ENCODE results near the gene HDGF. TPM values are rescaled to one million over a fixed set of nuclear protein-coding genes. Genes with fewer than 3 reads are reported as not detected.

Gene HDGF
- total and polyA plus RNA-seq, 9 of the 15 experiments (the other 6 are each of a cell fraction or from before 2014, with no cell fraction given): 38.8 to 601 (median 400) TPM

DNA sequence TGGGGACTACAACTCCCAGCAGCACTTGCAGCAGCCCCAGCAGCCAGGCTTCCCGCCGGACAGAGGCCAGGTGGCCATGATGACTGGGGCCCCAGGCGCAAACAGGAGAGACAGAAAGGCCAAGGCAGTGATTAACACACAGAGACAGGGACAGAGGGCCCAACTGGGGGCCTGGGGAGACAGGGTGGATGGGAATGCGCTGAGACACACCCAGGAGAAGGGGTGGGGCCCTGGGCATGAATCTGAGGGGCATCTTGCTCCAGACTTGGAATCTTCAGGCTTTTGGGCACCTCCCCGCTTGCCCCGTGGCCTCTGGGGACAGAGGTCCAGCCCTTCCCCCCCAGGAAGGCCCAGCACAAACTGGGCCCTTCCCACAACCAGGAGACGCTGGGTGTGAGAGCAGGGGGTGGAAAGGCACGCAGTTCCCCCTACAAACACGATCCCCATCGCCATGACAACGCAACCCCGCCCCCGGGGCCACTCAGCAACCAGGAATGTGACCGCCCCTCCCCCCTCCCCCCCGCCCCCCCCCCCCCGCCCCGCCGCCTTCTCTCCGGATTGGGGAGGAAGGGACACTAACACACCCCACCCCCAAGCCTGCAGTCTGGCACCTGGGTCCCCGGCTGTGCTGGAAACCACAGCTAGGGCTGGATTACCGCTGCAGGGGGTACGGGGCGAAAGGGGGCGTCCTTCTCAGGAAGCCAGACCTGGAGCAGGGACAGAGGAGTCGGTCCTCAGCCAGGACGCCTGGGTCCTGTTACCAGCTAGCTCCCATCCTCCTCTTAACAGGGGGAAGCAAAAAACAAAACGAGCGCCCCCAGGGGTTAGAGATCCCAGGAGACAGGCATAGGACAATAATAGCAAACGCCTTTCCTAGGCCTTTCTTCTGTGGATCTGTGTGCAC, 4.5 kb downstream of the HDGF start:
- Histone ChIP-seq H3K4me3 (peak overlapping the region; percentile 95), H2AFZ (ENCODE audit: low read depth, low read length) (no peak overlapping the region; the same call in 1 of the 2 replicates), H3K9me1 (ENCODE audit: control insufficient read depth, insufficient read depth, low read length) (no peaks in the 10 kb centered on the region), H3K9me3 (replicated peaks; ENCODE audit: control insufficient read depth, insufficient read depth, low read depth, low read length) (no peaks in the 10 kb centered on the region), H3K27me3 (ENCODE audit: control insufficient read depth in 2 of 2, insufficient read depth in 2 of 2, low read length in 2 of 2) (no peaks in the 10 kb centered on the region), H3K4me2 (ENCODE audit: insufficient read depth, low read length) (peak overlapping the region; percentile 97), H3K79me2 (ENCODE audit: control insufficient read depth, insufficient read depth, low read length) (peaks cover 81% of the 10 kb centered on the region), H3K36me3 (ENCODE audit: control insufficient read depth, insufficient read depth, low read length) (peaks cover 72% of the 10 kb centered on the region), H3K9ac (ENCODE audit: insufficient read depth in 1 of 2, low read depth in 2 of 2, low read length in 2 of 2) (peak overlapping the region; percentile 94 to 96), H4K20me1 (replicated peaks; ENCODE audit: control insufficient read depth, insufficient read depth, low read length) (peaks cover 26% of the 10 kb centered on the region), H3K4me1 (replicated peaks in 1 of 2; ENCODE audit: control insufficient read depth in 2 of 2, insufficient read depth in 2 of 2, low read length in 2 of 2) (peaks cover 39 to 50% of the 10 kb centered on the region in 2 experiments), H3K27ac (ENCODE audit: extremely low read depth, low read depth, low read length) (peak overlapping the region; percentile 97)
- FAIRE-seq: no peak
- ChIA-PET POLR2A (interaction anchor here (0.6 to 1.7 kb wide), 5 partner anchors 16 to 149 kb away, joined by 3 to 4 read pairs (median 3); partner anchors contain the start of gene PRCC), CTCF (ENCODE audit: low intra/inter-chr PET ratio) (no interaction called here)
- peak; percentile 85 to 92 (median 88) for DNase-seq (ENCODE audit: extremely low read depth in 1 of 4, low spot score in 3 of 4)
- in situ Hi-C loops (cut with MboI): loop anchor here (25.0 kb wide), 1 partner anchor 1435 kb away; the partner anchor contains the start of genes FDPS, PKLR and RUSC1
- intact Hi-C loops (cut with micrococcal nuclease): no loop called here
- no TSS peak for BruUV-seq (replicated peaks)
- 2% methylated on average over 17 of the region's 29 CpGs for WGBS (ENCODE audit: insufficient coverage, low coverage, missing lambda C conversion rate)
- peak; percentile 56 for ATAC-seq
- TF ChIP-seq E2F3 (CRISPR knock-in tag; IDR thresholded peaks at IDR 0.05): peak; percentile 70; the same call in 1 of the 2 replicates
- TF ChIP-seq GATAD2B (IDR thresholded peaks at IDR 0.05; ENCODE audit: borderline replicate concordance): peak; percentile 82
- TF ChIP-seq, protein P1, sequence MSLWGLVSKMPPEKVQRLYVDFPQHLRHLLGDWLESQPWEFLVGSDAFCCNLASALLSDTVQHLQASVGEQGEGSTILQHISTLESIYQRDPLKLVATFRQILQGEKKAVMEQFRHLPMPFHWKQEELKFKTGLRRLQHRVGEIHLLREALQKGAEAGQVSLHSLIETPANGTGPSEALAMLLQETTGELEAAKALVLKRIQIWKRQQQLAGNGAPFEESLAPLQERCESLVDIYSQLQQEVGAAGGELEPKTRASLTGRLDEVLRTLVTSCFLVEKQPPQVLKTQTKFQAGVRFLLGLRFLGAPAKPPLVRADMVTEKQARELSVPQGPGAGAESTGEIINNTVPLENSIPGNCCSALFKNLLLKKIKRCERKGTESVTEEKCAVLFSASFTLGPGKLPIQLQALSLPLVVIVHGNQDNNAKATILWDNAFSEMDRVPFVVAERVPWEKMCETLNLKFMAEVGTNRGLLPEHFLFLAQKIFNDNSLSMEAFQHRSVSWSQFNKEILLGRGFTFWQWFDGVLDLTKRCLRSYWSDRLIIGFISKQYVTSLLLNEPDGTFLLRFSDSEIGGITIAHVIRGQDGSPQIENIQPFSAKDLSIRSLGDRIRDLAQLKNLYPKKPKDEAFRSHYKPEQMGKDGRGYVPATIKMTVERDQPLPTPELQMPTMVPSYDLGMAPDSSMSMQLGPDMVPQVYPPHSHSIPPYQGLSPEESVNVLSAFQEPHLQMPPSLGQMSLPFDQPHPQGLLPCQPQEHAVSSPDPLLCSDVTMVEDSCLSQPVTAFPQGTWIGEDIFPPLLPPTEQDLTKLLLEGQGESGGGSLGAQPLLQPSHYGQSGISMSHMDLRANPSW (CRISPR knock-in tag; IDR thresholded peaks at IDR 0.05): no peak
- no peak for TF ChIP-seq PTTG1 (tag; IDR thresholded peaks at IDR 0.05; ENCODE audit: low read depth)
- TF ChIP-seq, protein P2, sequence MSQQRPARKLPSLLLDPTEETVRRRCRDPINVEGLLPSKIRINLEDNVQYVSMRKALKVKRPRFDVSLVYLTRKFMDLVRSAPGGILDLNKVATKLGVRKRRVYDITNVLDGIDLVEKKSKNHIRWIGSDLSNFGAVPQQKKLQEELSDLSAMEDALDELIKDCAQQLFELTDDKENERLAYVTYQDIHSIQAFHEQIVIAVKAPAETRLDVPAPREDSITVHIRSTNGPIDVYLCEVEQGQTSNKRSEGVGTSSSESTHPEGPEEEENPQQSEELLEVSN (IDR thresholded peaks at IDR 0.05; ENCODE audit: borderline replicate concordance in 1 of 2, extremely low read depth in 1 of 2, insufficient read depth in 1 of 2, insufficient read length in 1 of 2, low read depth in 1 of 2, low read length in 1 of 2, poor library complexity in 1 of 2, severe bottlenecking in 1 of 2): peak in 1 of 2 experiments; percentile 78
- peak; percentile 52; the same call in 1 of the 2 replicates for TF ChIP-seq ZBTB17 (CRISPR knock-in tag; IDR thresholded peaks at IDR 0.05)
- TF ChIP-seq SRSF9 (IDR thresholded peaks at IDR 0.05; ENCODE audit: borderline replicate concordance, low read depth, low read length): no peak
- TF ChIP-seq CREM (IDR thresholded peaks at IDR 0.05; ENCODE audit: low read depth): peak; percentile 37
- TF ChIP-seq MAZ (CRISPR knock-in tag; conservative IDR thresholded peaks at IDR 0.05 in 1 of 2, IDR thresholded peaks at IDR 0.05 in 1 of 2): peak in 1 of 2 experiments; percentile 58; a peak in 2 of 4 replicates
- TF ChIP-seq, protein P3, sequence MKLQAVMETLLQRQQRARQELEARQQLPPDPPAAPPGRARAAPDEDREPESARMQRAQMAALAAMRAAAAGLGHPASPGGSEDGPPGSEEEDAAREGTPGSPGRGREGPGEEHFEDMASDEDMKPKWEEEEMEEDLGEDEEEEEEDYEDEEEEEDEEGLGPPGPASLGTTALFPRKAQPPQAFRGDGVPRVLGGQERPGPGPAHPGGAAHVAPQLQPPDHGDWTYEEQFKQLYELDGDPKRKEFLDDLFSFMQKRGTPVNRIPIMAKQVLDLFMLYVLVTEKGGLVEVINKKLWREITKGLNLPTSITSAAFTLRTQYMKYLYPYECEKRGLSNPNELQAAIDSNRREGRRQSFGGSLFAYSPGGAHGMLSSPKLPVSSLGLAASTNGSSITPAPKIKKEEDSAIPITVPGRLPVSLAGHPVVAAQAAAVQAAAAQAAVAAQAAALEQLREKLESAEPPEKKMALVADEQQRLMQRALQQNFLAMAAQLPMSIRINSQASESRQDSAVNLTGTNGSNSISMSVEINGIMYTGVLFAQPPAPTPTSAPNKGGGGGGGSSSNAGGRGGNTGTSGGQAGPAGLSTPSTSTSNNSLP (IDR thresholded peaks at IDR 0.05; ENCODE audit: borderline replicate concordance, low read depth, low read length): no peak
- TF ChIP-seq SPI1 (IDR thresholded peaks at IDR 0.05; ENCODE audit: borderline replicate concordance, low read depth, low read length): peak; percentile 24; the same call in 1 of the 2 replicates
- TF ChIP-seq CBFA2T3 (IDR thresholded peaks at IDR 0.05): 0 out of 2 replicates have a peak, but pooled peaks have one; percentile 6
- peak; percentile 94 for TF ChIP-seq RFX1 (IDR thresholded peaks at IDR 0.05)
- no peak for TF ChIP-seq MAFF (IDR thresholded peaks at IDR 0.05; ENCODE audit: low read length)
- peak; percentile 84 for TF ChIP-seq BMI1 (IDR thresholded peaks at IDR 0.05; ENCODE audit: low read length)

Data from K562 (cell line).